NCI-H1436 (cell line): ENCODE data around the gene CIAPIN1.

ENCODE experiments used
- DNase-seq: peaks from one replicate; lab custom pipeline; 2025; lab: John Stamatoyannopoulos, UW

Gene CIAPIN1

GRCh38 chr16:57476546-57477410 lies 29.6 kb upstream of the CIAPIN1 start:
- DNase-seq: no peak

- DNase-seq: peak; percentile 55
These were observed 28.6 kb upstream of the CIAPIN1 start for GRCh38 chr16:57475711-57476339.

DNA sequence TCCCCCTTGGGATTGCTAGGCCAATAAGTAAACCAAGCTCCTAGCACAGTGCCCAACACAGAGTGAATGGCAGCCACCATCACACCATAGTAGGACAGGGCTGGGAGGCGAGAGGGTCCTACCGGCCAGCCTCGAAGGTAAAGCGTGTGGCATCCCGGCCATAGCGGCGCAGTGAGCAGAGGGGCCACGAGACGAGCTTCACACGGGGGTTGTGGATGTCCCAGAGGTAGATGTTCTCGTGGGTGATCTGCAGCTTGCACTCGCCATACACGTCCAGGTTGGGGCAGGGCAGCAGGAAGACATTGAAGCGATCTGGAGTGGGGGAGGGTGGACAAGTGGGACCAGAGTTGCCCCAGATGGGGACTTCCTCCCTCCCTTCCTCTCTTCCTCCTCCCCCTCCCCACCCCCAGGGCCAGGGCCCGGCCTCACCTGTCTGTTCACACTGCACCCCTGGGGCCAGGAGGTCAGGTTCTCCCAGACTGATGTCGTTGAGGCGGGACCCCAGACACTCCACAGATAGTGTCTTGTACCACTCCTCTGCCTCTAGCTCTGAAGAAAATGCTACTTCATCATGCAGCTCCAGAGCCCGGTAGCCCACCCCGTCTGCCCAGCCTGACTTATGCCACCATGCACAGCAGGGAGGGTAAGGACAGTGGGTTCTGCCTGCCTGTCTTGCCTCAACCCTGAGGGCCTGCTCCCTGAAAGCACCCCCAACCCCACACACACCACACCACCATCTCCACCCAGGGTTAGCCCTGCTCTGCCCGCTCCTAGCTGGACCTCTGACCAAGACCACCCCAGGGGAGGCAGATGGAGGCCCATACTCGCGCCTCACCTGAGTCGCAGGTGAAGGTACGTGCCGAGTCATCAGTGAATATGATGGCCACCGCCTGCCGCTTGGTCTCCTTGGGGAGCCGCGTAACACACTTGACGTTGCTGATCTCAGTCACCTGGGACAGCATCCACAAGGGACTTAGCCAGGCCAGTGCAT lies 27.8 kb upstream of the CIAPIN1 start:
- peak; percentile 24 for DNase-seq

DNA sequence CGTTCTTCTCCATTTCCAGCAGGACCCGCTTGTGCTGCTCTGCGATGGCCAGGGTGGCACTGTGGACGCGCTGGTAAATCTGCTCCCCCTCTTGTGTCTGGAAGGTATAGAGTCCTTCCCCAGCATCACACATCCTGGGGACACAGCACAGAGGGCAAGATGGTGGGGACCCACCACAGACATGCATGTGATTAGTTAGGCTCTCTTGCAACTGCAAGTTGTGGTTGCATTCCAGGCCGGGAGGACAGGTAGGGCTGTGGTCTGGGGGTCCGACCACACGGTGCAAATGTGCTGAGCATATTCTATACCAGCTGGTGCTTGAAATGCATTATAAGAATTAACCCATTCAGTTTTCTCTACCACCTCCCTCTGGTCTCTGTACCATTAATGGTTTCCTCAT lies 26.7 kb upstream of the CIAPIN1 start:
- no peak for DNase-seq

DNA sequence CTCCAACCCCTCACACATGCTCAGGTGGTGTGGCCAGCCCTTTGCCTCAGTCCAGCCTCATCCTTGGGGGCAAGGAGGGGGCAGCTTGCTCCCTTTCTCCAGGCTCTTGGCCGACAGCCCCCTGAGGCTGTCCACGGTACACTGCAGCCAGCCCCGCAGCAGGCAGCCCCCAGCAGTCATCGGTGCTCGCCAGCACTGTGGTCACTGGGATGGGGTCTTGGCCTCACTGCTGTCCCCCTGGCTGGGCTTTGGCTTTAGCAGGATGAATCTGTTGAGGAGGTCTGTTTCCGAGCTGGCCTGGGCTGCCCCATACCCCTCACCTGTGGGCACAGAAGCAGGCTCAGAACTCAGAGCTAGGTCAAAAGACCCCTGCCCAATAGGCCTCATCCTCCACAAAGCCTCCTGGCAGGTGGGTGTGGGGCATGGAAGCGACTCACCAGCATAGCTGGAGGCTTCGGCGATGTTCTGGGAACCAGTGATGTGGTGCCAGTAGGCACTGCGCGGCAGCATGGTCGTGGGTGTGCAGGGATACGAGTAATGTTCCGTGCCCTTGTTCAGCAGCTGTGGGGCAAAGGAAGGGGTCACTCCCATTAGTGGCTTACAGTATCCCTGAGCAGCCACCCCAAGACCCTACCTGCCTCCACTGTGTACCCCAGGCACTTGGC lies 26.1 kb upstream of the CIAPIN1 start:
- DNase-seq: no peak

DNA sequence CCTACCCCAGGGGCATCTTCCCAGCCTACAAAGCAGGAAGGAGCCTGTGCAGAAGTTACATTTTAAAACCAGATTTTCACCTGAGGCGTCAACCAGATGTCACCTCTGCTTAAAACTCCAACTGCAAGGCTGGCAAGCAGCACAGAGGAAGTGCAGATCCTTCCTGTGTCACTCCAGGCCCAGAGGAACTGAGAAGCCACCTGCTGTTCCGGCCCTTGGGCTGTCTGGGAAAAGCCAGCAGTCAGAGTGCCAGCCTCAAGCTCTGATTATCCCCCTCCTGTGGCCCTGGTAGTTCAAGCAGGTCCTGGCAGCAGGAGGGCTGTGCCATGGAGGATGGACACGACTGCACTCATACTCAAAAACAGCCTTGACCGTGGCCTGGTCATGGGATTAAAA lies 25.5 kb upstream of the CIAPIN1 start:
- no peak for DNase-seq

GRCh38 chr16:57471852-57472664 lies 24.9 kb upstream of the CIAPIN1 start:
- no peak for DNase-seq

- DNase-seq: no peak
These were observed 24.0 kb upstream of the CIAPIN1 start for GRCh38 chr16:57471209-57471608.

DNA sequence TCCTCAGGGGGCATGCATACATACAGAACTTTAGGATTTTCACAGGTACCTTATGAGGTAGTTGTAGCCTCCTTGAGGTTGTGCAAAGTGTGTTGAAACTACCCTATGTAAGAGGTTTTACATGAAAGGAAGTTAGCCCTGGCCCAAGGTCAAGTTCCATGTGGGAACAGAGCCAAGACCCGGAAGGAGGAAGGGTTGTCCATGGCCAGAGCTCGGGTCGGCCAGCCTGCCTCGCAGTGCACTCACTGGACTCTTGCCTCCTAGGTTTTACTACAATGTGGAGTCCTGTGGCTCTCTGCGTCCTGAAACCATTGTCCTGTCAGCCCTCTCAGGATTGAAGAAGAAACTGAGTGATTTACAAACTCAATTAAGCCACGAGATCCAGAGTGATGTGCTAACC lies 23.5 kb upstream of the CIAPIN1 start:
- DNase-seq: no peak

- DNase-seq: no peak
These were observed 22.8 kb upstream of the CIAPIN1 start for GRCh38 chr16:57469917-57470470.

- DNase-seq: no peak
These were observed 21.9 kb upstream of the CIAPIN1 start for GRCh38 chr16:57469046-57469445.

DNA sequence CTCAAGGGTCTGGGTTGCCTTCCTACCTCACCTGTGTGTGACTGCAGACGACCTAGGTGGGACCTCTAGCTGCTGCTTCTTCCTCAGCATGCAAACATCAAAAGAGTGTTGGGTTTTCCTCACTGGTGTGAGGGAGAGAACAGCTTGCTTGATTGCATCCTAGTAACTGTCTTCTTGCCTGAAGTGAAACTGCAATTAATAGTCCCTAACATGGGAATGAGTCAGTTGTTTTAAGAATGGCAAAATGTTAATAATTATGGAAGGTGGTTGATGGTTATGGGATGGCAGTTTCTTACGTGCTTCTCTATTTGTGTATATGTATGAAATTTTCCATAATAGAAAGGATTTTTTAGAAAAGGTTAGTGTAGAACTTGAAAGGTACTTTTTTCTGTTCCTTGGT lies 21.2 kb upstream of the CIAPIN1 start:
- no peak for DNase-seq

GRCh38 chr16:57464523-57464922 lies 17.3 kb upstream of the CIAPIN1 start:
- no peak for DNase-seq

- no peak for DNase-seq
These were observed 15.8 kb upstream of the CIAPIN1 start for GRCh38 chr16:57462978-57463362.

DNA sequence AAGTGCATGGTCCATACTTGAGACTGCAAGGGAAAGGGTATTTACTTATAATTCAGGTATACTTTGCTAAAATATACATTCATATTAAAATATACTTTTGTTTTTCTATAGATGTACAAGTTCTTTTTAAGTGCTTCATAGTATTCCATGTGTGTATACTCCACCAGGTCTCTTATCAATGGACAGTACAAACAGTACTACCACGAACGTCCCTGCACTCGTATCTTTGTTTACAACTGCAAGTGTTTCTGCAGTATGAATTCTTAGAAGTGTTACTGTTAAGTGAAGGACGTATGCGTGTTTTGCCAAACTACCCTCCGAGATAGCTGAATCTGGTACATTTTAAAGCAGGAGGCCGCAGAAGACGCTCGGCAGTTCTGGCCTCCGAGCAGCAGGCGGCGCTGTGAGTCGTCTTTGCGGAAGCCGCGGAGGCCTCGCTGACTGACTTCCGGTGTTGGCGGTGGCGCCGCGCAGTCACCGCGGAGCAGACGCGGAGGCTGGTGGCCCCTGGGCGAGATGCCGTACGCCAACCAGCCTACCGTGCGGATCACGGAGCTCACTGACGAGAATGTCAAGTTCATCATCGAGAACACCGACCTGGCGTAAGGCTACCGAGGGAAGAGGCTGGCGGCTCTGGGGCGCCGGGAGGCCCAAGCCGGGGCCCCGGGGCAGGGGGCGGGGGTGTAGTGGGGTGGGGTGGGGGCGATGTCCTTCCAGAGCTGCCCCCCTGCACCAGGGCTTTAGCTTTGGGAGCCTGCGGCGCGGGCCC lies 15.2 kb upstream of the CIAPIN1 start, which contains the start of gene POLR2C:
TSS of gene POLR2C (plus strand) at position 471 of the 769 bp plus-strand sequence. CDS start at position 517, 46 bp downstream.
- DNase-seq: peak; percentile 81

GRCh38 chr16:57452021-57452420 lies 4.8 kb upstream of the CIAPIN1 start:
- DNase-seq: no peak

GRCh38 chr16:57446531-57447185 lies 527 bp downstream of the CIAPIN1 start:
- DNase-seq: peak; percentile 34

DNA sequence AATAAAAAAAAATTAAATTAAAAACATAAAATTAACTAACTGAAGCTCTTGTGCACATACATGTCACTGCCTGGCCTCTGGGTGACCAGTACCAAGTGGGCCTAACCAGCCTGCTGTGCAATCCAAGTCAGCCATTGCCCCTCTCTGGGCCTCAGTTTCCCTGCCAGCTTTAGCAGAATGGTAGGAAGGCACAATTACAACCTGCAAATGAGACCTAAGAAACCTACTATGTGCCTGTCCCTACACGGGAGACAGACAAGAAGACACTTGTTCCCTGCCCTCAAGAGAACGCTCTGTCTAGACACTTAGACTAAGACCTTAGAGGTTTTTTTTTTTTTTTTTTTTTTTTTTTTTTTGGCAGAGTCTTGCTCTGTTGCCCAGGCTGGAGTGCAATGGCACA lies 1.7 kb downstream of the CIAPIN1 start:
- no peak for DNase-seq

DNA sequence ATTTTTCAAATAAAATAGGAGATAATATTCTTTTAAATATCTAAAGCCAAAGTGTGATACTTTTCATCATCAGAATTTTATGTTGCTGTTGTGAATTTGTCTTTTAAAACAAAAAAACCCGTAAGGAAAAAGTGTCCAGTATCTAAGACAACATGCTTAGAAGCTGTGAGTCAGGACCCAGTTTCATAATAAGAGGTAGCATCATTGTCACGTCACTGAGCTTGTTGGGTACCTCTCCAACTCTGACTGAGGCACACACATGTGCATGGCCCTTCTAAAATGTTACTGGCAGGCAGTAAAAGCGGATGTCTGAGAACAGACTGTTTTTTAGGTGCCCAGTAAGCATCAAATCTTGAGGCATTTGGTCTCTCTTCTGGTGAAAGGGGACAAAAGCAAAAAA lies 2.5 kb downstream of the CIAPIN1 start:
- DNase-seq: no peak
